Gastroesophageal sphincter (tissue), 4 donors: ENCODE results near the gene CENPN. TPM values are rescaled to one million over a fixed set of nuclear protein-coding genes. Genes with fewer than 3 reads are reported as not detected.

ENCODE experiments used
- ATAC-seq: fragments of 150-250 bp; one replicate; pipeline ENCODE4 v1.9.1; 2016; ENCODE audit warnings: mild to moderate bottlenecking, moderate library complexity
- H3K27ac ChIP-seq, 4 donors: fragments of 200-600 bp; sonication (generic) in 3 of 4; 1 replicate in 3 of 4; 2 replicates in 1 of 4; pipeline ENCODE4 v1.5.1; 2016 to 2019
- H3K27me3 ChIP-seq: fragments of 200-600 bp; sonication (generic); one replicate; pipeline ENCODE4 v1.5.1; 2019
- H3K36me3 ChIP-seq, 2 donors: fragments of 200-600 bp; sonication (generic); one replicate each; pipeline ENCODE4 v1.5.1; 2019; ENCODE audit warnings: control low read depth in 1 of 2
- H3K4me1 ChIP-seq, 3 donors: fragments of 200-600 bp; sonication (generic); 1 replicate in 2 of 3; 2 replicates in 1 of 3; pipeline ENCODE4 v1.5.1; 2016 to 2019; ENCODE audit warnings: control low read depth in 2 of 3
- H3K4me3 ChIP-seq, 2 donors: fragments of 200-600 bp; sonication (generic); one replicate each; pipeline ENCODE4 v1.5.1; 2019; ENCODE audit warnings: mild to moderate bottlenecking in 1 of 2, moderate library complexity in 1 of 2
- H3K9me3 ChIP-seq, 3 donors: fragments of 200-600 bp; sonication (generic); one replicate each; pipeline ENCODE4 v1.5.1; 2017 to 2019; ENCODE audit warnings: control low read depth in 2 of 3
- EP300 ChIP-seq: sonication (generic); formaldehyde crosslinking; IDR thresholded peaks from one replicate; pipeline ENCODE4 v1.6.1; 2017; ENCODE audit warnings: antibody characterized with exemption, mild to moderate bottlenecking
- POLR2A ChIP-seq, 2 donors: fragments of 450-650 bp; IDR thresholded peaks; one replicate each; pipeline ENCODE4 v1.6.1; 2017; ENCODE audit warnings: antibody characterized with exemption in 2 of 2, mild to moderate bottlenecking in 2 of 2, moderate library complexity in 1 of 2
- POLR2AphosphoS5 ChIP-seq: sonication (generic); formaldehyde crosslinking; IDR thresholded peaks from one replicate; pipeline ENCODE4 v1.6.1; 2017; ENCODE audit warnings: antibody characterized with exemption
- WGBS, 2 donors: methylation state at CpG; one replicate each; pipeline ENCODE4 v1.1.5; 2018; ENCODE audit warnings: low coverage in 1 of 2; 5-methylcytosine and 5-hydroxymethylcytosine counted together
- total RNA-seq, 4 donors: library from RNA; depleted of rRNA; stranded (reverse); fragments of >200 nt; gene quantifications; one replicate each; pipeline ENCODE4 v1.1.0, GENCODE V29; 2016
- TF ChIP-seq, protein P1 (sequence below), 4 experiments: fragments of 200-600 bp in 2 of 4; fragments of 450-650 bp in 2 of 4; sonication (generic) in 1 of 4; IDR thresholded peaks; one replicate each; pipeline ENCODE4 v1.5.1; 2017 to 2019; ENCODE audit warnings: antibody characterized with exemption in 4 of 4, mild to moderate bottlenecking in 2 of 4, moderate library complexity in 2 of 4

Gene CENPN
- total RNA-seq, 4 donors from 2014 or later = 4.3 to 8.4 (median 6.5) TPM

DNA sequence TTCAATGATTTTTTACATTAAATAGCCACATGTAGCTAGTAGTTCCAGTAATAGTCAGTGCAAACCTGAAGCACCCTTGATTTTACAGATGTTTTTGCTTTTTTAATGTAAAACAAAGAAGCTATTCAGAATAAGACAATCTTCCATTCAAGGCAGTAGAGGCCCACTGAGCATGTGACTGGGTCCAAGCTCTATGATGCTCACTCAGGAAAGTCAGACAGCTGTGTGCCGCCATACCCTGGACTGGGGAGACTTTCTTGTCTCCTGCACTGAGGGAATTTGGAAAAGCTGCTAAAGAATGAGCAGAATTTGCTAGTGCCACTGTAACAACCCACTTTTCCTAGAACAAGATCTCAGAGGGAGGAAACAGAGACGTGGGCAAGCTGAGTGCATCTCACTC is 11.5 kb downstream of the CENPN start:
- no peak overlapping the region for H3K27ac ChIP-seq
- H3K36me3 ChIP-seq = peaks cover 0 to 56% of the 10 kb centered on the region in 2 donors
- H3K9me3 ChIP-seq = no peaks in the 10 kb centered on the region
- no peak overlapping the region for H3K4me3 ChIP-seq
- no peaks in the 10 kb centered on the region for H3K4me1 ChIP-seq
- no peak for ATAC-seq
- no peaks in the 10 kb centered on the region for H3K27me3 ChIP-seq
- 75 to 83% methylated on average over 1 to 2 of the region's 2 CpGs for WGBS, 2 donors
- TF ChIP-seq POLR2A (IDR thresholded peaks at IDR 0.05) (no peak), EP300 (no peak), POLR2AphosphoS5 (no peak)
- TF ChIP-seq, protein P1, sequence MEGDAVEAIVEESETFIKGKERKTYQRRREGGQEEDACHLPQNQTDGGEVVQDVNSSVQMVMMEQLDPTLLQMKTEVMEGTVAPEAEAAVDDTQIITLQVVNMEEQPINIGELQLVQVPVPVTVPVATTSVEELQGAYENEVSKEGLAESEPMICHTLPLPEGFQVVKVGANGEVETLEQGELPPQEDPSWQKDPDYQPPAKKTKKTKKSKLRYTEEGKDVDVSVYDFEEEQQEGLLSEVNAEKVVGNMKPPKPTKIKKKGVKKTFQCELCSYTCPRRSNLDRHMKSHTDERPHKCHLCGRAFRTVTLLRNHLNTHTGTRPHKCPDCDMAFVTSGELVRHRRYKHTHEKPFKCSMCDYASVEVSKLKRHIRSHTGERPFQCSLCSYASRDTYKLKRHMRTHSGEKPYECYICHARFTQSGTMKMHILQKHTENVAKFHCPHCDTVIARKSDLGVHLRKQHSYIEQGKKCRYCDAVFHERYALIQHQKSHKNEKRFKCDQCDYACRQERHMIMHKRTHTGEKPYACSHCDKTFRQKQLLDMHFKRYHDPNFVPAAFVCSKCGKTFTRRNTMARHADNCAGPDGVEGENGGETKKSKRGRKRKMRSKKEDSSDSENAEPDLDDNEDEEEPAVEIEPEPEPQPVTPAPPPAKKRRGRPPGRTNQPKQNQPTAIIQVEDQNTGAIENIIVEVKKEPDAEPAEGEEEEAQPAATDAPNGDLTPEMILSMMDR (IDR thresholded peaks at IDR 0.05) = no peak

DNA sequence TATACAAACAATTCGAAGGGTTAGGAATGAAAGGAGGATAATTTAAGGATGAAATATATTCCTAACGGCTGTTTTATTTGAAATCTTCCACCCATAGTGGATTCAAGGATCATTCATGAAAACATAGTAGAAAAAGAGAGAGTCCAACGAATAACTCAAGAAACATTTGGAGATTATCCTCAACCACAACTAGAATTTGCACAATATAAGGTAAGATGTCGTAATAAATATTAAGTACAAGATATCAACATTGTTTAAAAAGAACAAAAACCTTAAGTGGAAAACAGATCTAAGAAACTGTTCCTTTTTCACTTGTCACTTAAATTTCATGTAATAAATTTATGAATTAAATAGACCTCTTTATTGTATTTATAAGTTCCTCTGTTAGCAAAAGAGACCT is 19.4 kb downstream of the CENPN start:
- Histone ChIP-seq H3K36me3 (peaks cover 0 to 24% of the 10 kb centered on the region in 2 donors), H3K4me3 (no peak overlapping the region), H3K27me3 (no peaks in the 10 kb centered on the region), H3K9me3 (no peaks in the 10 kb centered on the region), H3K4me1 (no peaks in the 10 kb centered on the region), H3K27ac (no peak overlapping the region)
- WGBS, 2 donors = 65 to 76% methylated on average over 4 of the region's 4 CpGs
- ATAC-seq = no peak
- TF ChIP-seq POLR2A (IDR thresholded peaks at IDR 0.05) (no peak), EP300 (no peak), POLR2AphosphoS5 (no peak)
- TF ChIP-seq, protein P1 (IDR thresholded peaks at IDR 0.05) = no peak

DNA sequence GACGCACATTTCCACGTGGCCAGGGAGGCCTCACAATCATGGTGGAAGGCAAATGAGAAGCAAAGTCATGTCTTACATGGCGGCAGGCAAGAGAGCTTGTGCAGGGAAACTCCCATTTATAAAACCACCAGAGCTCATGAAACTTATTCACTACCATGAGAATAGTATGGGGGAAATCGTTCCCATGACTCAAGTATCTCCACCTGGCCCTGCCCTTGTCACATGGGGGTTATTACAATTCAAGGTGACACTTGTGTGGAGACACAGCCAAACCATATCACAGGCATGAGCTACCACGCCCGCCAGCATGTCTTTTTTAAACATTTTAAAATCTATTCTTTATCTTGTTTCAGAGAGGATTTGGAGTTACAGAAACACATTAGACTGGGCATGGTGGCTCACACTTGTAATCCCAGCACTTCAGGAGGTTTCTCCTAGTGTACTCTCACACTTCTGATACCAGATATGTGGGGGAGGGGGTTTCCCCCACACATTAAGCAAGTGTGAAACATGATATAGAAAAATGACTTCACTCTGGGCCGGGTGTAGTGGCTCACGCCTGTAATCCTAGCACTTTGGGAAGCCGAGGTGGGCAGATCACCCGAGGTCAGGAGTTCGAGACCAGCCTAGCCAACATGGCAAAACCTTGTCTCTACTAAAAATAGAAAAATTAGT is 23.1 kb downstream of the CENPN start:
- Histone ChIP-seq H3K27me3 (no peaks in the 10 kb centered on the region), H3K27ac (no peak overlapping the region), H3K36me3 (peaks cover 0 to 12% of the 10 kb centered on the region in 2 donors), H3K4me3 (no peak overlapping the region), H3K4me1 (peaks cover 0 to under 1% (median 0%) of the 10 kb centered on the region in 3 donors), H3K9me3 (no peaks in the 10 kb centered on the region)
- WGBS, 2 donors = 89 to 92% methylated on average over 5 to 11 of the region's 11 CpGs
- ATAC-seq = no peak
- TF ChIP-seq, protein P1 (IDR thresholded peaks at IDR 0.05) = no peak
- TF ChIP-seq EP300 = no peak
- TF ChIP-seq POLR2A (IDR thresholded peaks at IDR 0.05) = no peak
- TF ChIP-seq POLR2AphosphoS5 = no peak

DNA sequence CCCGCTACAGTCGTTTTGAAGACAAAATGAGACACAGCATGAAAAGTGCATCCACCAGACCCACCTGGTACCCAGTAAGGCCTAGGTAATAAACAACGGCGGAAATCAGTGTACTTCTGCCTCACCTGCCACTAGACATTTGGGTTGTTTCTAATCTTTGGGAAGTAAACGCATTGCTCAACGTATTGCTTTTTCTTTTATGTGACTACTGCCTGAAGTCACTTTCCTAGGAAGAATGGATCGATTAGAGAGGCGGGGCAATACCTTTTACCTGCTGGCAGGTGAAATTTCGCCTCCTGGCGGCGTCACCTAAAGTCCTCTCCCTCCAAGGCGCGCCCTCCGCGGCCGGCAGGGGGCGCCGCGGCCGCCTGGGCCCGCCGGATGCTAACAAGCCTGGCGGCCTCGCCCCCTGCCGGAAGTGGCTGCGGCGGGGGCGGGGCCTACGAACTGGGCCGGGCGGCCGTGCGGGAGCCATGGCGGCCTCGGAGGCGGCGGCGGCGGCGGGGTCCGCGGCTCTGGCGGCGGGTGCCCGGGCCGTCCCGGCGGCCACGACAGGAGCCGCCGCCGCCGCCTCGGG is 28.5 kb downstream of the CENPN start, which contains the start of gene ATMIN:
ATMIN (plus strand) TSS at position 445 of the 577 bp plus-strand sequence; CDS start at position 474, 29 bp downstream.
- Histone ChIP-seq H3K27me3 (no peaks in the 10 kb centered on the region), H3K36me3 (peaks cover 0 to 11% of the 10 kb centered on the region in 2 donors), H3K4me3 (peak within 1 kb of the TSS; percentile 71 to 72), H3K4me1 (peaks cover 0 to 47% (median 15%) of the 10 kb centered on the region in 3 donors), H3K9me3 (no peaks in the 10 kb centered on the region), H3K27ac (peak within 1 kb of the TSS in 3 of 4 donors; percentile 85 to 89 (median 85))
- peak; percentile 98 for ATAC-seq
- WGBS, 2 donors = 14 to 45% methylated on average over 5 to 11 of the region's 54 CpGs
- no peak for TF ChIP-seq POLR2AphosphoS5
- TF ChIP-seq POLR2A (IDR thresholded peaks at IDR 0.05) = peak in 1 of 2 donors; percentile 41
- TF ChIP-seq, protein P1 (IDR thresholded peaks at IDR 0.05) = peak; percentile 90 to 99 (median 98)
